ENCODE results near the gene HSPB1. TPM values are rescaled to one million over a fixed set of nuclear protein-coding genes. Genes with fewer than 3 reads are reported as not detected.

The HSPB1 gene
- total RNA-seq, 4 donors from 2014 or later = 388 to 879 (median 551) TPM

DNA sequence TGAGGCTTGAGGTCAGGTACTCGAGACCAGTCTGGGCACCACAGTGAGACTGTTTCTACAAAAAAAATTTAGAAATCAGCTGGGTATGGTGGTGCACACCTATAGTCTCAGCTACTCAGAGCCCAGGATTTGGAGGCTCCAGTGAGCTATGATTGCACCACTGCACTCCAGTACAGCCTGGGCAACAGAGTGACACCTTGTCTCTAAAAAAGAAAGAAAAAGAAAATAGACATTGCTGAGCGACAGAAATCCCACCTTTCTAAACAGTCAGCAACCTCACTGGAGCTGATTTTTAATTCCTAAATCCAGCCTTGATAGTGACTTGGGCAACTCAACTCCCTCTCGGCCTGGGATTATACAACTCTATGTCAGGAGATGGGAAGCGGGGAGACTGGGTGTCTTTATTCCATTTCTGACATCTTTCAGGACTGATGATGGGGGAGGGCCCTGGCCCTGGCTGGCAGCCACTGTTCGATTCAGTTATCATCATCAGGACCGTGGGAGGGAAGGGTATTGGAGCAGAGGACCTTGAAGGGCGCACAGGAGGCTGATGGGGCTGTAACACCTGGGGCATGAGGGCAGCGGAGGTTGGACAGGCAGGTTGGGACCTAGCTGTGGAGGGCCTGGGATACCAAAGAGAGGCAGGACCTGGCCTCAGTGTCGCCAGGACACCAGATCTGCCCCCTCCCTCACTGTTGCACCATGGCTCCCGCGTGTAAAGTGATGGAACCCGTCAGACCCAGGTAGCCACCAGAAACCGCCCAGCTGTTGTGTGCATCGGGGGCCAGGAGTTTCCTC is 14.7 kb downstream of the HSPB1 start:
- no peaks in the 10 kb centered on the region for H3K27me3 ChIP-seq
- H3K4me3 ChIP-seq (replicated peaks in 1 of 3) = peak overlapping the region in 2 of 3 donors; percentile 24 to 74
- H3K4me1 ChIP-seq = peaks cover 14 to 23% of the 10 kb centered on the region in 2 donors
- H3K9me3 ChIP-seq = no peaks in the 10 kb centered on the region
- WGBS, 2 donors = 62 to 76% methylated on average over 10 to 14 of the region's 14 CpGs
- H3K27ac ChIP-seq = peak overlapping the region; percentile 95 to 100 (median 99)
- DNase-seq = no peak
- intact Hi-C loops (cut with DNase I) = loop anchor here (5.0 kb wide), 1 partner anchor 40 kb away; the partner anchor contains the start of gene YWHAG
- H3K36me3 ChIP-seq = peaks cover 0 to 2% of the 10 kb centered on the region in 2 donors
- no peak for TF ChIP-seq POLR2A (IDR thresholded peaks at IDR 0.05)
- TF ChIP-seq, protein P1, sequence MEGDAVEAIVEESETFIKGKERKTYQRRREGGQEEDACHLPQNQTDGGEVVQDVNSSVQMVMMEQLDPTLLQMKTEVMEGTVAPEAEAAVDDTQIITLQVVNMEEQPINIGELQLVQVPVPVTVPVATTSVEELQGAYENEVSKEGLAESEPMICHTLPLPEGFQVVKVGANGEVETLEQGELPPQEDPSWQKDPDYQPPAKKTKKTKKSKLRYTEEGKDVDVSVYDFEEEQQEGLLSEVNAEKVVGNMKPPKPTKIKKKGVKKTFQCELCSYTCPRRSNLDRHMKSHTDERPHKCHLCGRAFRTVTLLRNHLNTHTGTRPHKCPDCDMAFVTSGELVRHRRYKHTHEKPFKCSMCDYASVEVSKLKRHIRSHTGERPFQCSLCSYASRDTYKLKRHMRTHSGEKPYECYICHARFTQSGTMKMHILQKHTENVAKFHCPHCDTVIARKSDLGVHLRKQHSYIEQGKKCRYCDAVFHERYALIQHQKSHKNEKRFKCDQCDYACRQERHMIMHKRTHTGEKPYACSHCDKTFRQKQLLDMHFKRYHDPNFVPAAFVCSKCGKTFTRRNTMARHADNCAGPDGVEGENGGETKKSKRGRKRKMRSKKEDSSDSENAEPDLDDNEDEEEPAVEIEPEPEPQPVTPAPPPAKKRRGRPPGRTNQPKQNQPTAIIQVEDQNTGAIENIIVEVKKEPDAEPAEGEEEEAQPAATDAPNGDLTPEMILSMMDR (IDR thresholded peaks at IDR 0.05) = no peak

DNA sequence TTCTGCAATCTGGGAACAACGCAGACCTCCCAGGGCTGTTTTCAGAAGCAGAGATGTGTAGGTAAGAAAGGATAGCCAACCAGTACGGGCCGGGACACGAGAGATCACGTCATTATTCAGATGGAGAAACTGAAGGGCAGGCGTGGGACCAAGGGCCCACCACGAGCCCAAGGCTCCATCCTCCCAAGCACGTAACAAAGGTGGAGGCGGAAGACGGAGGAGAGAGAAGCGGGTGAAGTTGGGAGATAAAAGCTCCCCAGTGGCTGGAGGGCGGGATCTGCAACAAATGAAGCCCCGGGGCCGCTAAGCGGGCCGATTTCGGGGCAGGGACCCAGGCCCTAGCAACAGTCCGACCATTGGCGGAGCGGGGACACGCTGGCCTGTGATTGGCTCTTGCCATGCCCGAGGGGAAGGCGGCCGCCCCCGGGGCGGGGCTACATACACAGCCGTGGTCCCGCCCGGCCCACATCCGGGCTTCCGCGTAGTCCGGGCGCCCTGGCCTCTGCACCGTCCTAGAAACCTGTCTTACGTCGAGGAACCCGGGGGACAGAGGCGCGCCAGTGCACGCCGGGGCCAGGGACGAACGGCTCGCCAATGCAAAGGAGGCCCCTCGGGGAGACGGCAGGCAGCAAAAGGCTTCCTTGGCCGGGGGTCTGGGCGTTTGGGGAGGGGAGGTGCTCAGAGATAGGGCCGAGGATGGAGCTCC is 15.5 kb downstream of the HSPB1 start:
- 0 to 1% methylated on average over 18 to 21 of the region's 50 CpGs for WGBS, 2 donors
- intact Hi-C loops (cut with DNase I) = loop anchor here (5.0 kb wide), 1 partner anchor 39 kb away; the partner anchor contains the start of gene YWHAG

DNA sequence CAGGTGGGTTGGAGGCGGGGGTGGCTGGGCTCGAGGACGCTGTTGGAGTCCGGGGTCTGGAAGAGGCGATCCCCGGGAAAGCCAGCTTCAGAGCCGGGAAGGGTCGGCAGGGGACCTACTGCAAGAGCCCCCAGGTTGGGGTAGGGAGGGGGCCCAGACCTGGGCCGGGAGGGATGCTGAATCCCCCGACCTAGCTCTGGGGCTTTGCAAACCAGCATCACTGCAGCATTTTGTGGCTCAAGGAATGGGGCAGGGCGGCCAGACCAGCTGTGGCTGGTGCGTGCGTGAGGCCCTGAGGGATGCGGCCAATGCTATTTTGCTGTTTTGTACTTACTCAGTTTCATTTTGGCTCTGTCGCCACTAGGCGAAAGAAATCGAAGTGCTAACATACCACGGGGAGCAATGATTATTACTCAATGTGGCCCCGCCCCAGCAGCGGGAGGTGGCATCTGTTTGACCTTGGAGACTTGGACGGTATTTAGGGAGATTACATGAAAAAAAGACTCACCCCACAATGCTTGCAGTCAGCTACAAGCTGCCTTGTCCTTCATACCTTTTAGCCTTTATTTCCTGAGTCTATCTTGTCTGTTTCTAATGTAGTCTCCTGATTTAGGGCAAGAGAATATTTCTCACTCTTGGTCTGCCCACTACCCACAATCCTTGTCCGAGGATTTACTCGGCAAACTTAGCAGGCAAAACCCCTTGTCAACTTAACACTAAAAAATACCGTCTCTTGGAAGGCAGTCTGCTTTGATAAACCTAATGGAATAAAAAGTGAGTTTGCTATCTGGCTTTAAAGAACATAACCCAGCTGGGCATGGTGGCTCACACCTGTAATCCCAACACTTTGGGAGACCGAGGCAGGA is 16.2 kb downstream of the HSPB1 start:
- no peaks in the 10 kb centered on the region for H3K9me3 ChIP-seq
- TF ChIP-seq, protein P1 (IDR thresholded peaks at IDR 0.05) = peak in 3 of 6 experiments; percentile 21 to 45 (median 23)
- TF ChIP-seq POLR2A (IDR thresholded peaks at IDR 0.05) = no peak
- H3K27ac ChIP-seq = peak overlapping the region; percentile 95 to 100 (median 99)
- intact Hi-C loops (cut with DNase I) = loop anchor here (5.0 kb wide), 1 partner anchor 39 kb away; the partner anchor contains the start of gene YWHAG
- WGBS, 2 donors = 6 to 9% methylated on average over 12 to 23 of the region's 25 CpGs
- peak overlapping the region; percentile 22 to 74 (median 69) for H3K4me3 ChIP-seq (replicated peaks in 1 of 3)
- peaks cover 14 to 31% of the 10 kb centered on the region in 2 donors for H3K4me1 ChIP-seq
- DNase-seq = peak; percentile 77 to 80
- H3K27me3 ChIP-seq = no peaks in the 10 kb centered on the region
- peaks cover 0 to 3% of the 10 kb centered on the region in 2 donors for H3K36me3 ChIP-seq

More for the DNA sequence above, 15.5 kb downstream of the HSPB1 start:
- Histone ChIP-seq H3K36me3 (peaks cover 0 to 3% of the 10 kb centered on the region in 2 donors), H3K4me3 (replicated peaks in 1 of 3) (peak overlapping the region; percentile 22 to 74 (median 69)), H3K27ac (peak overlapping the region; percentile 95 to 100 (median 99)), H3K9me3 (no peaks in the 10 kb centered on the region), H3K4me1 (peaks cover 14 to 28% of the 10 kb centered on the region in 2 donors), H3K27me3 (no peaks in the 10 kb centered on the region)
- peak; percentile 99 for DNase-seq
- TF ChIP-seq POLR2A (IDR thresholded peaks at IDR 0.05) = peak; percentile 55 to 97
- TF ChIP-seq, protein P1 (IDR thresholded peaks at IDR 0.05) = no peak

DNA sequence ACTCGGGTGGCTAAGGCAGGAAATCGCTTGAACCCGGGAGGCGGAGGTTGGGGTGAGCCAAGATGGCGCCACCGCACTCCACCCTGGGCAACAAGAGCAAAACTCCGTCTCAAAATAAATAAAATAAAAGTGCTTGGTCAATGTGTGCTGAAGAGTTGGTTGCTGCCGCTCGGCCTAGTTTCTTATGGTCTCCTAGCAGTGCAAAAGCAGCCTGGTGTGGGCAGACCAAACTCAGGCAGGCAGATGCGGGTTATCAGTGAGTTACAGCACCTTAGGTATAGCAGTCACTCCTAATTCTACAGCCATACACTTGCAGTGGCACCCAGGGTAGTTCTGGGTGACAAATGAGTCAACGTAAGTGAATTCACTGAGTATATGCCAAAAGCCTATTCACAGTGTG is 22.6 kb downstream of the HSPB1 start:
- H3K4me1 ChIP-seq = peaks cover 14 to 19% of the 10 kb centered on the region in 2 donors
- H3K36me3 ChIP-seq = peaks cover 15 to 21% of the 10 kb centered on the region in 2 donors
- no peak overlapping the region for H3K4me3 ChIP-seq (replicated peaks in 1 of 3)
- H3K27ac ChIP-seq = peak overlapping the region; percentile 20 to 50 (median 38)
- no peak for DNase-seq
- WGBS, 2 donors = 93 to 95% methylated on average over 11 of the region's 11 CpGs
- intact Hi-C loops (cut with DNase I) = no loop called here
- TF ChIP-seq POLR2A (IDR thresholded peaks at IDR 0.05) = no peak
- TF ChIP-seq, protein P1 (IDR thresholded peaks at IDR 0.05) = no peak
- no peaks in the 10 kb centered on the region for H3K27me3 ChIP-seq
- H3K9me3 ChIP-seq = no peaks in the 10 kb centered on the region

Measured in thyroid gland (tissue), 4 donors.